GM10266 (cell line): ENCODE data around the gene SIX2.

Experiments
- DNase-seq: peaks from one replicate; pipeline ENCODE4 v3.0.0; 2012; ENCODE audit errors: extremely low spot score
- TF ChIP-seq, protein P1 (sequence below): IDR thresholded peaks from 2 replicates; pipeline ENCODE4 v1.5.1; 2012; ENCODE audit warnings: mild to moderate bottlenecking, low read depth; ENCODE audit not compliant: control insufficient read depth, insufficient read depth; ENCODE audit errors: missing control alignments

SIX2 gene

GRCh38 chr2:45020439-45020838 lies 11.2 kb upstream of the SIX2 start:
- TF ChIP-seq, protein P1, sequence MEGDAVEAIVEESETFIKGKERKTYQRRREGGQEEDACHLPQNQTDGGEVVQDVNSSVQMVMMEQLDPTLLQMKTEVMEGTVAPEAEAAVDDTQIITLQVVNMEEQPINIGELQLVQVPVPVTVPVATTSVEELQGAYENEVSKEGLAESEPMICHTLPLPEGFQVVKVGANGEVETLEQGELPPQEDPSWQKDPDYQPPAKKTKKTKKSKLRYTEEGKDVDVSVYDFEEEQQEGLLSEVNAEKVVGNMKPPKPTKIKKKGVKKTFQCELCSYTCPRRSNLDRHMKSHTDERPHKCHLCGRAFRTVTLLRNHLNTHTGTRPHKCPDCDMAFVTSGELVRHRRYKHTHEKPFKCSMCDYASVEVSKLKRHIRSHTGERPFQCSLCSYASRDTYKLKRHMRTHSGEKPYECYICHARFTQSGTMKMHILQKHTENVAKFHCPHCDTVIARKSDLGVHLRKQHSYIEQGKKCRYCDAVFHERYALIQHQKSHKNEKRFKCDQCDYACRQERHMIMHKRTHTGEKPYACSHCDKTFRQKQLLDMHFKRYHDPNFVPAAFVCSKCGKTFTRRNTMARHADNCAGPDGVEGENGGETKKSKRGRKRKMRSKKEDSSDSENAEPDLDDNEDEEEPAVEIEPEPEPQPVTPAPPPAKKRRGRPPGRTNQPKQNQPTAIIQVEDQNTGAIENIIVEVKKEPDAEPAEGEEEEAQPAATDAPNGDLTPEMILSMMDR = no peak
- DNase-seq = no peak

- TF ChIP-seq, protein P1 = no peak
- no peak for DNase-seq
Observed at GRCh38 chr2:45018023-45018422, 8.8 kb upstream of the SIX2 start.

GRCh38 chr2:45014831-45015230 lies 5.6 kb upstream of the SIX2 start:
- TF ChIP-seq, protein P1 = no peak
- no peak for DNase-seq

- peak; percentile 85 for DNase-seq
- TF ChIP-seq, protein P1 = peak; percentile 64
Observed at GRCh38 chr2:45014016-45014702, 4.9 kb upstream of the SIX2 start.

- DNase-seq = no peak
Observed at GRCh38 chr2:45013229-45014015, 4.2 kb upstream of the SIX2 start.

GRCh38 chr2:45012733-45013132 lies 3.5 kb upstream of the SIX2 start:
- TF ChIP-seq, protein P1 = no peak
- DNase-seq = peak; percentile 41

More at GRCh38 chr2:45013229-45014015, 4.2 kb upstream of the SIX2 start:
- TF ChIP-seq, protein P1 = no peak
